Left ventricle myocardium inferior (tissue), 1 donor: ENCODE results near the gene IGFN1. TPM values are rescaled to one million over a fixed set of nuclear protein-coding genes. Genes with fewer than 3 reads are reported as not detected.

ENCODE experiments used
- DNase-seq: peaks from one replicate; pipeline ENCODE4 v3.0.0-alpha.2; 2020
- H3K27ac ChIP-seq: fragments of 200-600 bp; replicated peaks from 2 replicates; pipeline ENCODE4 v1.8.0; 2021
- H3K27me3 ChIP-seq: fragments of 200-600 bp; 2 replicates; pipeline ENCODE4 v1.8.0; 2021; ENCODE audit warnings: low read depth
- H3K36me3 ChIP-seq: fragments of 200-600 bp; 2 replicates; pipeline ENCODE4 v1.8.0; 2021
- H3K4me1 ChIP-seq: fragments of 200-600 bp; 2 replicates; pipeline ENCODE4 v1.8.0; 2021
- H3K4me3 ChIP-seq: fragments of 200-600 bp; 2 replicates; pipeline ENCODE4 v1.8.0; 2021; ENCODE audit warnings: mild to moderate bottlenecking, moderate library complexity
- H3K9me3 ChIP-seq: fragments of 200-600 bp; replicated peaks from 2 replicates; pipeline ENCODE4 v1.8.0; 2021
- CTCF ChIP-seq: fragments of 200-600 bp; IDR thresholded peaks from 2 replicates; pipeline ENCODE4 v1.8.0; 2021; ENCODE audit warnings: antibody characterized with exemption, mild to moderate bottlenecking, borderline replicate concordance
- intact Hi-C: fragments of 100-400 bp; cut with micrococcal nuclease; formaldehyde crosslinking; loops from one replicate; pipeline ENCODE4 v1.11.0; 2022
- total RNA-seq: library from RNA; stranded (reverse); fragmentation: NEBNext Ultra II Directional; extraction: Animal tissue kit (Norgen Biotek cat#: 25700); gene quantifications from one replicate; pipeline ENCODE4 v1.2.1, GENCODE V29; 2021
- donor health status: DM: no; HTN: yes; CAD: no; lungs with severe emphysema.

IGFN1 gene
- total RNA-seq, 1 donor from 2014 or later, result not detected

DNA sequence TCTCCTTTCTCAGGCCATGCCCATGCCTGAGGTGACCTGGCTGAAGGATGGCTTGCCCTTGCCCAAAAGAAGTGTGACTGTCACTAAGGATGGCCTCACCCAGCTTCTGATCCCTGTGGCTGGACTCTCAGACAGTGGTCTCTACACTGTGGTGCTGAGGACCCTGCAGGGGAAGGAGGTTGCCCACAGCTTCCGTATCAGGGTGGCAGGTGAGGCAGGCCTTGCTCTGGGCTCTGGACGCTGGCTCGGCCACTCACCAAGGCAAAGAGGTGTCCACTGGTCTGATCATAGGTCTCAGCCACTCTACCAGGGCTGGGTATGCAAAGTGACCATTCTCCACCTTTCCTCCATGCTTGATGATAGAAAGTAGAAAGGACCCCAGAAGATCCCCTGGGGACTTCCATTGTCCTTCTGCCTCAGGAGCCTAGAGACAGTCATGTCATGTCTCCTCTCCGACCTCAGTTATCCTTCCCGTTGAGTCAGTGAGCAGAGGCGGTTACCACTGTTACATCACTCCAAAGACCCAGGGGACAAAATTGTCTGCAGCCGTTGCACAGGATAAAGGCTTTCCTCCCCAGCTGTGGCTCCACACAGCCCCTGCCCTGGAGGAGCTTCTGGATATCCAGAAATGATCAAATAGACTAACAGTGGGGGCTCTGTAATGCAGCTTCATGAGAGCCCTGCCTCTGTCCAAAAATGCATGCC is 34.2 kb downstream of the IGFN1 start:
- Histone ChIP-seq H3K4me3 (no peak overlapping the region), H3K27me3 (peaks cover 27% of the 10 kb centered on the region), H3K4me1 (no peaks in the 10 kb centered on the region), H3K27ac (no peak overlapping the region), H3K36me3 (no peaks in the 10 kb centered on the region), H3K9me3 (no peaks in the 10 kb centered on the region)
- no peak for DNase-seq
- intact Hi-C loops, result no loop called here
- TF ChIP-seq CTCF, result no peak

GRCh38 chr1:201226178-201226514 is 35.5 kb downstream of the IGFN1 start:
- Histone ChIP-seq H3K4me1 (no peaks in the 10 kb centered on the region), H3K36me3 (no peaks in the 10 kb centered on the region), H3K9me3 (no peaks in the 10 kb centered on the region), H3K4me3 (no peak overlapping the region), H3K27me3 (peaks cover 27% of the 10 kb centered on the region), H3K27ac (no peak overlapping the region)
- TF ChIP-seq CTCF, result no peak
- intact Hi-C loops, result no loop called here
- no peak for DNase-seq

GRCh38 chr1:201226859-201227488 is 36.4 kb downstream of the IGFN1 start:
- TF ChIP-seq CTCF, result no peak
- DNase-seq, result no peak

DNA sequence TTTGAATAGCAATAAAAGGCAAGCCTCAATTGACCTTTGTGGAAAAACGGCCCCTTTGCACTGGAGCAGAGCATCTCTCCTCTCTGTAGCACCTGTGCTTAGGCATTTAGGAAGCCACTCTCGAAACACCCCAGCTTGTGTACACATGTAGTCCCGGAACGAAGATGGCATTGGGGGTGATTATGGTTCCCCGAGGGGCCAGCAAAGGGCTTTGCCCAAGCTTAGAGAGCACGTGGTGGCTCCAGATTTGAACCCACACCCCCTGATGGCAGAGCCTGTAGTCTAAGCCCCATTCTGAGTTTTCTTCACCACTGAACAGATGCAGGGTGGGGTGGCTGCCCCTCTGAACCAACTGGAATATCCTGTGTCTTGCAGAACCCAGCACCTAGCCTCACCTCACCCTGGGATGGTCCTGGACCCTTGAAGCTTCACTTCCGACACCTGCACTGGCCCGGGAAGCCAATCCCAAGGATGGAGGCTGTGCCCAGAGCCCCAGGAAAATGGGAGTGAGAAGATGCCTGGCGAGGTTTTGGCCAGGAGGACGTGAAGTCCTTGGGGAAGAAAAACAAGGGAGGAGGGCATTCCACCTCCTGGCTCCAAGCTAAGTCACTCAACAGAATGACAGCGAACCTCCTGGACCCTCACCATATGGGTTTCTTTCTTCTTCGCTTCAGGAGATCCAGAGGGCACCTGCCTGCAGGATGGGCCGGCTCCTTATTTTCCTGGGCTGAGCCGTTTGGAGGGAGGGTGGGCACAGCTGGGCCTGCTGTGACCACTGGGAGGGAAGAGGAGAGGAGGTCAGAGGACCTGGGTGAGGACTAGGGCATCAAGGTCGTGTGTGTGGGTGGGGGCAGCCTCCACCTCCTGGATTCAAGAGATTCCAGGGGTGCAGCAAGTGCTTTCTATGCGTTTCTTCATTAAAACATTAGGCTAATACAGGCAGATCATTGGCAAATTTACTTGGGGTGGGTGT is 37.7 kb downstream of the IGFN1 start:
- Histone ChIP-seq H3K4me1 (no peaks in the 10 kb centered on the region), H3K27me3 (peaks cover 27% of the 10 kb centered on the region), H3K4me3 (no peak overlapping the region), H3K27ac (no peak overlapping the region), H3K9me3 (peaks cover 18% of the 10 kb centered on the region), H3K36me3 (no peaks in the 10 kb centered on the region)
- DNase-seq, result no peak
- TF ChIP-seq CTCF, result no peak
- intact Hi-C loops, result no loop called here

More at GRCh38 chr1:201226859-201227488, 36.4 kb downstream of the IGFN1 start:
- H3K27ac ChIP-seq, result no peak overlapping the region
- no peaks in the 10 kb centered on the region for H3K36me3 ChIP-seq
- intact Hi-C loops, result no loop called here
- H3K27me3 ChIP-seq, result peaks cover 27% of the 10 kb centered on the region
- H3K9me3 ChIP-seq, result peaks cover 6% of the 10 kb centered on the region
- no peaks in the 10 kb centered on the region for H3K4me1 ChIP-seq
- H3K4me3 ChIP-seq, result no peak overlapping the region

DNA sequence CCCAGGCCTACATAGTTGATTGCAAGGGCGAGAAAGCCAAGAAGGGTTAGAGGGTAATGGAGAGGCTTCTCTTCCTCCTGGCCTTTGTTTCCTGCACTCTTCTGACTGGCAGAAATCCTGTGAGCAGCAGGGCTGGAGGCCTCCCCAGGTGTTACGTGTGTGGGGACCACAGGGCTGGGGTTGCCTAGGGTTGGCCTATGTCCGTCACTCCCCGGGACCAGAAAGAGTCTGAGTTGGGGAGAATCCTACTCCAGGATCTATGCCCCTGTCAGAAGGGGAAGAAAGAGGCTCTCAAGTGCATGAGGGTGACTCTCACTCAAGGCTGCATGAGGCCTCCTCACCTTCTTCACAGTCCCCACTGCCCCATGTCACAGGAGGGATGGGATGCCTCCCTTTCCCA is 38.5 kb downstream of the IGFN1 start:
- H3K27ac ChIP-seq, result no peak overlapping the region
- intact Hi-C loops, result no loop called here
- H3K4me1 ChIP-seq, result no peaks in the 10 kb centered on the region

More for the DNA sequence above, 38.5 kb downstream of the IGFN1 start:
- H3K9me3 ChIP-seq, result peaks cover 25% of the 10 kb centered on the region
- DNase-seq, result no peak
- H3K27me3 ChIP-seq, result peaks cover 27% of the 10 kb centered on the region
- no peaks in the 10 kb centered on the region for H3K36me3 ChIP-seq
- no peak for TF ChIP-seq CTCF
- H3K4me3 ChIP-seq, result no peak overlapping the region
